PFSK-1 (cell line): ENCODE results near the gene RNF4.

Experiments
- FOXP2 ChIP-seq: optimal IDR thresholded peaks from 2 replicates; pipeline ENCODE3; 2011; ENCODE audit warnings: borderline replicate concordance, control low read depth, inconsistent platforms; ENCODE audit not compliant: insufficient read depth; ENCODE audit errors: extremely low read length, extremely low read depth
- POLR2AphosphoS5 ChIP-seq: IDR thresholded peaks from 2 replicates; pipeline ENCODE4 v1.6.1; 2012; ENCODE audit warnings: low read depth, mild to moderate bottlenecking, control low read depth, low read length, moderate library complexity
- REST ChIP-seq, 2 experiments: IDR thresholded peaks; 2 replicates each; pipeline versions ENCODE4 v1.6.1 to v1.8.0; 2011 to 2012; ENCODE audit warnings: low read depth in 2 of 2, low read length in 2 of 2, control low read depth in 1 of 2, inconsistent platforms in 1 of 2, mild to moderate bottlenecking in 1 of 2, moderate library complexity in 1 of 2; ENCODE audit not compliant: insufficient read depth in 1 of 2
- SIN3A ChIP-seq: IDR thresholded peaks from 2 replicates; pipeline ENCODE4 v1.6.1; 2012; ENCODE audit warnings: mild to moderate bottlenecking, low read length, moderate library complexity, borderline replicate concordance; ENCODE audit not compliant: insufficient read depth
- TAF1 ChIP-seq: IDR thresholded peaks from 2 replicates; pipeline ENCODE4 v1.6.1; 2012; ENCODE audit warnings: low read length, control low read depth, borderline replicate concordance; ENCODE audit not compliant: insufficient read depth

The RNF4 gene

GRCh38 chr4:2434420-2434819 is 34.5 kb upstream of the RNF4 start:
- TF ChIP-seq SIN3A, result no peak
- no peak for TF ChIP-seq TAF1
- no peak for TF ChIP-seq REST (IDR thresholded peaks at IDR 0.05; ENCODE audit: insufficient read depth in 1 of 2, low read depth in 2 of 2, low read length in 2 of 2)
- TF ChIP-seq POLR2AphosphoS5, result no peak
- no peak for TF ChIP-seq FOXP2

GRCh38 chr4:2436301-2436700 is 32.6 kb upstream of the RNF4 start:
- no peak for TF ChIP-seq POLR2AphosphoS5
- TF ChIP-seq TAF1, result no peak

- TF ChIP-seq REST (IDR thresholded peaks at IDR 0.05; ENCODE audit: insufficient read depth in 1 of 2, low read depth in 2 of 2, low read length in 2 of 2) (no peak), SIN3A (no peak), FOXP2 (no peak), TAF1 (no peak), POLR2AphosphoS5 (no peak)
Observed at GRCh38 chr4:2436761-2437474, 32.0 kb upstream of the RNF4 start.

- TF ChIP-seq POLR2AphosphoS5 (no peak), REST (IDR thresholded peaks at IDR 0.05; ENCODE audit: insufficient read depth in 1 of 2, low read depth in 2 of 2, low read length in 2 of 2) (no peak), SIN3A (no peak), TAF1 (no peak), FOXP2 (no peak)
Observed at GRCh38 chr4:2437475-2438215, 31.3 kb upstream of the RNF4 start.

- TF ChIP-seq REST (IDR thresholded peaks at IDR 0.05; ENCODE audit: insufficient read depth in 1 of 2, low read depth in 2 of 2, low read length in 2 of 2) (no peak), POLR2AphosphoS5 (no peak), FOXP2 (no peak), SIN3A (no peak)
Observed at GRCh38 chr4:2438822-2439718, 29.8 kb upstream of the RNF4 start.
